HG03196 (cell line): ENCODE data around the gene IQCK.

Experiments used
- ATAC-seq: cut with Tn5 transposase; IDR thresholded peaks from one replicate; pipeline ENCODE4 v1.9.1; 2021; ENCODE audit not compliant: unreplicated experiment

Gene IQCK

GRCh38 chr16:19882646-19883045, 164.6 kb downstream of the IQCK start:
- no peak for ATAC-seq

- ATAC-seq, result no peak
These were observed 165.4 kb downstream of the IQCK start for GRCh38 chr16:19883296-19883965.

DNA sequence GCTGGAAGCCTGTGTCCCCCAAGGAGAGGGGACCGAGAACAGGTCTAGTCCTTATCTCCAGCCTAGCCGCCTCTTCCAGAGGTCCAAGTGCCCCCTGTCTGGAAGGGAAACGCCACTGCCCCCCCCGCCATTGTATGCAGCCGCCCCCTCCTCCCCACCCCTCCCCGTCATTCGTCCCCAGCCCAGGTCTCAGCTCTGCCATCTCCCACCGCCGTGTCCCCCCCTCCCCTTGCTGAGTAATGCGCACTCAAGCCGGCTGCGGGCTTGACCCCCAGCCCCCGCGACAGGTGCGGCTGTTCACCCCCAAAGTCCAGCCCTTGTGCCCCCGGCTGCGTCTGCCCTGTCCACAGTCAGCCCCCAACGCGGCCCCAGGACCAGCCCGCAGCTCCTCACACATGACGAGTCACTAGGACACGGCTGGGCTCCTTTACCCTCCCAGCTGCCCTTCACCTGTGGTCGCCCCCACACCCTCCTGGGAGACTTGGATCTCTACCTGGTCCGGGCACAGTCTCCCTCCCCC, 166.0 kb downstream of the IQCK start:
- no peak for ATAC-seq

- no peak for ATAC-seq
These were observed 166.8 kb downstream of the IQCK start, which contains the start of gene GPRC5B for GRCh38 chr16:19884611-19885450. TSS of gene GPRC5B (minus strand) at chr16:19884848. CDS start at chr16:19872845, 12,003 bp downstream.

GRCh38 chr16:19885451-19886072, 167.5 kb downstream of the IQCK start:
- no peak for ATAC-seq

DNA sequence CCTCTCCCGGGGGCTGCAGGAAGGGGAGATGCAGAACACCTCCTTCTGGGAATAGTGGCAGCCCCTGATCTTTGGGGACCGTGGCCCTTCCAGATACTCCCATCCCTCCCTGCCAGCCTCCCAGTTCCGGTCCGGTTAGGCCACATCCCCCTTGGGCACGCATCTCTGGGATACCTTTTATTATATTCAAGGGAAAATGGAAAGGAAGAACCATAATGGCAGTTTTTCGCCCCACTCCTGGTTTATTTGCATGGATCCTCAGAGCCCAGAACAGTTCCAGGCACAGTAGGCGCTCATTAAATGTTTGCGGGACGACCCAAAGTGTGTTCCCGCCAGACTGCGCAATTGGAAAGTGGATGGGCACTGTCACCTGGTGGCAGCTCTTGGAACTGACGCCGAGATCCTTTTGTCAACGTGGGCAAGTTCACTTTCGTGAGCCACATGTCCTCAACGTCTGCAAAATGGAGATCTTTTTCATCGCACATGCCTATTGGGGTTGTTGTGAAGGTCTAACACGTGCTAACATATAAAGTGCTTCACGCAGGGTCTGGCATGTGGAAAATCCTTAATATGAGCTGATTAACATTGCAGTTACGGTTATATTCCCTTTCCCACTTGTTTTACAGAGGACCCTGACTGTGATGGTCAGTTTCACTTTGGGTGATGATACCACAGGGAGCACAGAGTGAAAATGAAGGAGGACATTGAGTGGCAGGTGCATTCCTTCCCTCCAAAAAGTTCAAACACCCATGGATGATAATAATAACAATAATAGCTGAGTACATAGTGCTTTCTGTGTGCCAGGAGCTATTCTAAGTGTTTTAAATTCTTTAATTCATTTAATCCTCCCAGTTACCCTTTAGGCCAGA, 168.2 kb downstream of the IQCK start:
- ATAC-seq, result peak; percentile 78

DNA sequence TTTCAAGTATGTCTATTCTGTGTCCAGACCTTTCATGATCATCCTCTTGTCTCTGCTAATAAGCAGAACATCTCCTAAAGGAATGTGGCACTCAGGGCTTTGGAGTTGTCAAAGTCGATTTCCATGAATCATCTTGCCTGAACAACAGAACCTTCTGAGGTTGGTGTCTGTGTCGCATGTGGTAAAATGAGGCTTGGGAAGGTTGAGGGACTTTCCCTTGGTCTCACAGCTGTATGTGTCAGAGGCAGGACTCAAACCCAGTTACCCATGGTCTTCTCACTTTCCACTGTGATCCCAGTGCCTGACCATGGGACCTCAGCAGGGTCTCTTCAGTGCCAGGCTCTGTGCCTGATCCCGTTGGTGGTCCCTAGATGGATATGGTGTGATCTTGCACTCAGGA, 170.8 kb downstream of the IQCK start:
- ATAC-seq, result no peak

GRCh38 chr16:19890901-19891300, 172.8 kb downstream of the IQCK start:
- ATAC-seq, result no peak

- no peak for ATAC-seq
These were observed 174.8 kb downstream of the IQCK start for GRCh38 chr16:19892902-19893301.

GRCh38 chr16:19894586-19894985, 176.5 kb downstream of the IQCK start:
- no peak for ATAC-seq

- ATAC-seq, result no peak
These were observed 178.9 kb downstream of the IQCK start for GRCh38 chr16:19896951-19897350.

DNA sequence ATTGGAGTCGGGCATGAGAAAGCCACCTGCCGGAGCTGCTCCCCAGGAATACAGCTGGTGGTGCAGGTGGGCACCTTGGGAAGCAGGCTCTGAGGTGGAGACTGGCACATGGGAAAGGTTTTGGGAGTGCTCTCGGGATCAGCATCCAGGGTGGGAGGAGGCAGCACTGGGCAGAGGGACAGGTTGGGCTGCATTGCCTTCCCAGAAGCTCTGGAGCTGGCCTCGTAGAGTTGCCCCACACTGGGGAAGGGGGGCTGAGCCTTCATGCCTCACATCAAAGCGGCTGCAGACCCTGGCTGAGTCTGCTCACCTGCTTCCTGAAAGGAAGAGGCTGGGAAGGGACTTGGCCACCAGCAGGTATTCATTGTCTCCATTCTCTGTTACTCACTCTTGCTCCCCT, 180.1 kb downstream of the IQCK start:
- ATAC-seq, result no peak

DNA sequence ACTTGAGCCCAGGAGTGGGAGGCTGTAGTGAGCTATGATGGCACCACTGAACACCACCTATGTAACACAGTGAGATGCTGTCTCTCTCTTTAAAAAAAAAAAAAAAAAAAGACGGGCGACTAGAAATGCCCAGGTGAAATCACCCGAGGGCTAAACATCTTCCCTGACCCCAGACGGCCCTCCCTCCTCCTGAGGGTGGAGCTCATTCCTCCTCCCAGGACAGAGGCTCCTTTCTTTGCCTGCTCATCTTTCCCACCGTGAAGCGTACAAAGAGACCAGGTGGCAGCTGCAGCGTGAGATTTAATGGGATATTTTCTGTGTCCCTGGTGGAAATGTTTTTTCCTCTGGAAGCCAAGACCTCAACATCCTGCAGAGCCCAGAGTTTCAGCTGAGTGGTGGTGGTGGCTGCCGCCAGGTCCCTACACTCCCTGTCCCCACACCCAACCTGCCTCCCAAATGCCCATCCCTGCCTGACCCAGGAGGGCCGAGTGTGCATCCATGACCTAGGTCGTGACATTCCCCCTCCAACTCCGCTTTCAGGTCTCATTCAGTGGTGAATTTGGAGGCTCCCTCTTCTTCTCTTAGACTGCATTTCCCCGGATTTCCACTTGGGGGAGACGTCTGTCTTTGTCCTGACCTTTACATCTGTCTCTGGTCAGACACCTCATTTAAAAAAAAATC, 181.0 kb downstream of the IQCK start:
- no peak for ATAC-seq

DNA sequence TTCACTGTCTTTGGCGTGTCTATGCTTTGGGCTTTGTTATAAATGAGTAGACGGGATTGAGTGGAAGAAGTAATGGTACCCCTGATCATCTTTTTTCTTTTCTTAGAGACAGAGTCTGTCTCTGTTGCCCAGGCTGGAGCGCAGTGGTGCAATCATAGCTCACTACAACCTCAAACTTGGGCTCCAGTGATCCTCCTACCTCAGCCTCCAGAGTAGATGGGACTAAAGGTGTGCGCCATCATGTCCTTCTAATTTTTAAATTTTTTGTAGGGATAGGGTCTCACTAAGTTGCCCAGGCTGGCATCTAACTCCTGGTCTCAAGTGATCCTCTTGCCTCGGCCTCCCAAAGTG, 181.5 kb downstream of the IQCK start:
- ATAC-seq, result no peak

- ATAC-seq, result no peak
These were observed 183.1 kb downstream of the IQCK start for GRCh38 chr16:19901164-19901563.

DNA sequence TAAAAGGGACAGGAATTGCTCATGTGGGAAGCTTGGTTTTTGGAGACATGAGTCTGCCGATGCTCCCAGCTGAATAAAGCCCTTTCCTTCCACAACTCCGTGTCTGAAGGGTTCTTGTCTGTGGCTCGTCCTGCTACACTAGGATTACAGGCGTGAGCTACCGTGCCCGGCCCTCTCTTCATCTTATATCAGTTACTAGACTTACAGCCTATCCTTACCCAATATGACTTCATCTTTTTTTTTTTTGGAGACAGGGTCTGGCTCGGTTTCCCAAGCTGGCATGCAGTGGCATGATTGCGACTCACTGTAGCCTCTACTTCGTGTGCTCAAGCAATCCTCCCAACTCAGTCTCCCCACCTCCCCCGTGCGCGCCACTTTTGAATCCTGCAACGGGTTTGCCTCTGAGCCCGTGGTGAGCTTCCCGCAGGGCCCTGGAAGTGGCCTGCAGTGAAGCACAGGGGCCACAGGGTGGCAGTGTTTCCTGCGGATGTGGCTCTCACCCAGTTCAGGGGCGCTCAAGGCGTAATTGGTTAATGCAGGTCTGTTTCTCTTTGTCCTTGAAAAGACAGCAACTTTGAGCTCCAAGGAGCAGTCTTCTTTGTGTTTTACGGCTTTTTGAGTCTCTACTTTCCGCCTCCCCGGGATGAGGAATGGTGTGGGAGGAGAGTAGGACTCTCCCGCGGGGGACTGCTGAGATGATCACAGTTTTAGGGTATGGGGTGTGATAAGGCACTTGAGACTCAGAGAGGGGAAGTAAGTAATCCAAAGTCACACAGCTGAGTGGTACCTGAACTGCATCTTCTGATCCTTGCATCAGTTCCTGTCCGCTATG, 189.3 kb downstream of the IQCK start:
- ATAC-seq, result no peak
